Measurements from ENCODE around the gene SLC26A6. TPM values are rescaled to one million over a fixed set of nuclear protein-coding genes. Genes with fewer than 3 reads are reported as not detected.

Gene SLC26A6
- total RNA-seq, 5 donors from 2014 or later (not counting 1 experiment from before 2014, with no cell fraction given): 16.2 to 36.4 (median 29.2) TPM

GRCh38 chr3:48588230-48588629 lies 47.0 kb downstream of the SLC26A6 start:
- POLR2A ChIA-PET: no interaction called here
- H3K27me3 Mint-ChIP-seq: peaks cover 32 to 45% of the 10 kb centered on the region in 2 donors
- H3K4me1 Mint-ChIP-seq: no peaks in the 10 kb centered on the region
- no peak overlapping the region for H3K27ac Mint-ChIP-seq
- no peaks in the 10 kb centered on the region for H3K9me3 Mint-ChIP-seq
- CTCF ChIA-PET: no interaction called here
- Histone ChIP-seq H3K27me3 (replicated peaks in 1 of 2; ENCODE audit: control insufficient read depth in 2 of 2, extremely low read depth in 1 of 2, insufficient read depth in 2 of 2, low read length in 1 of 2) (peaks cover 0 to 74% of the 10 kb centered on the region in 2 experiments), H3K4me3 (ENCODE audit: control insufficient read depth in 1 of 2, extremely low read depth in 1 of 2, low read length in 1 of 2) (no peak overlapping the region), H3K27ac (ENCODE audit: low read length) (no peak overlapping the region), H3K4me1 (ENCODE audit: control insufficient read depth in 1 of 2, extremely low read depth in 1 of 2, insufficient read depth in 2 of 2, low read length in 2 of 2) (peaks cover 0 to 2% of the 10 kb centered on the region in 2 experiments), H3K9me3 (no peaks in the 10 kb centered on the region), H3K36me3 (ENCODE audit: control insufficient read depth in 2 of 2, extremely low read depth in 1 of 2, insufficient read depth in 1 of 2, low read length in 1 of 2) (no peaks in the 10 kb centered on the region)
- whole genome bisulfite sequencing (ENCODE audit: insufficient coverage): 62% methylated on average over 15 of the region's 15 CpGs
- no peaks in the 10 kb centered on the region for H3K36me3 Mint-ChIP-seq
- DNase-seq: no peak
- ATAC-seq (replicated peaks in 1 of 4): no peak
- H3K4me3 Mint-ChIP-seq: no peak overlapping the region

GRCh38 chr3:48587686-48588085 lies 47.6 kb downstream of the SLC26A6 start:
- H3K27me3 ChIP-seq (replicated peaks in 1 of 2; ENCODE audit: control insufficient read depth in 2 of 2, extremely low read depth in 1 of 2, insufficient read depth in 2 of 2, low read length in 1 of 2): peaks cover 0 to 68% of the 10 kb centered on the region in 2 experiments
- H3K27ac Mint-ChIP-seq: no peak overlapping the region
- H3K27me3 Mint-ChIP-seq: peaks cover 30 to 40% of the 10 kb centered on the region in 2 donors
- ChIA-PET POLR2A (no interaction called here), CTCF (no interaction called here)
- peaks cover 0 to 2% of the 10 kb centered on the region in 2 experiments for H3K4me1 ChIP-seq (ENCODE audit: control insufficient read depth in 1 of 2, extremely low read depth in 1 of 2, insufficient read depth in 2 of 2, low read length in 2 of 2)
- no peak overlapping the region for H3K27ac ChIP-seq (ENCODE audit: low read length)
- no peak for DNase-seq
- H3K36me3 ChIP-seq (ENCODE audit: control insufficient read depth in 2 of 2, extremely low read depth in 1 of 2, insufficient read depth in 1 of 2, low read length in 1 of 2): no peaks in the 10 kb centered on the region
- 83% methylated on average over 9 of the region's 11 CpGs for whole genome bisulfite sequencing (ENCODE audit: insufficient coverage)
- H3K9me3 ChIP-seq: no peaks in the 10 kb centered on the region
- ATAC-seq (replicated peaks in 1 of 4): no peak
- no peaks in the 10 kb centered on the region for H3K4me1 Mint-ChIP-seq
- no peaks in the 10 kb centered on the region for H3K9me3 Mint-ChIP-seq
- H3K4me3 Mint-ChIP-seq: no peak overlapping the region
- no peak overlapping the region for H3K4me3 ChIP-seq (ENCODE audit: control insufficient read depth in 1 of 2, extremely low read depth in 1 of 2, low read length in 1 of 2)
- H3K36me3 Mint-ChIP-seq: no peaks in the 10 kb centered on the region

GRCh38 chr3:48585411-48585810 lies 49.9 kb downstream of the SLC26A6 start:
- H3K4me3 Mint-ChIP-seq: no peak overlapping the region
- Histone ChIP-seq H3K9me3 (no peaks in the 10 kb centered on the region), H3K27ac (ENCODE audit: low read length) (no peak overlapping the region), H3K36me3 (ENCODE audit: control insufficient read depth in 2 of 2, extremely low read depth in 1 of 2, insufficient read depth in 1 of 2, low read length in 1 of 2) (no peaks in the 10 kb centered on the region), H3K4me3 (ENCODE audit: control insufficient read depth in 1 of 2, extremely low read depth in 1 of 2, low read length in 1 of 2) (no peak overlapping the region), H3K4me1 (ENCODE audit: control insufficient read depth in 1 of 2, extremely low read depth in 1 of 2, insufficient read depth in 2 of 2, low read length in 2 of 2) (peaks cover 0 to 2% of the 10 kb centered on the region in 2 experiments), H3K27me3 (replicated peaks in 1 of 2; ENCODE audit: control insufficient read depth in 2 of 2, extremely low read depth in 1 of 2, insufficient read depth in 2 of 2, low read length in 1 of 2) (peaks cover 0 to 55% of the 10 kb centered on the region in 2 experiments)
- ATAC-seq (replicated peaks in 1 of 4): no peak
- no peak overlapping the region for H3K27ac Mint-ChIP-seq
- ChIA-PET CTCF (no interaction called here), POLR2A (no interaction called here)
- H3K36me3 Mint-ChIP-seq: no peaks in the 10 kb centered on the region
- H3K27me3 Mint-ChIP-seq: peaks cover 19 to 26% of the 10 kb centered on the region in 2 donors
- no peaks in the 10 kb centered on the region for H3K4me1 Mint-ChIP-seq
- H3K9me3 Mint-ChIP-seq: no peaks in the 10 kb centered on the region
- 80% methylated on average over 3 of the region's 8 CpGs for WGBS (ENCODE audit: insufficient coverage)
- no peak for DNase-seq

GRCh38 chr3:48584836-48585235 lies 50.4 kb downstream of the SLC26A6 start:
- Histone ChIP-seq H3K4me3 (ENCODE audit: control insufficient read depth in 1 of 2, extremely low read depth in 1 of 2, low read length in 1 of 2) (no peak overlapping the region), H3K36me3 (ENCODE audit: control insufficient read depth in 2 of 2, extremely low read depth in 1 of 2, insufficient read depth in 1 of 2, low read length in 1 of 2) (no peaks in the 10 kb centered on the region), H3K27ac (ENCODE audit: low read length) (no peak overlapping the region), H3K4me1 (ENCODE audit: control insufficient read depth in 1 of 2, extremely low read depth in 1 of 2, insufficient read depth in 2 of 2, low read length in 2 of 2) (peaks cover 0 to 2% of the 10 kb centered on the region in 2 experiments), H3K27me3 (replicated peaks in 1 of 2; ENCODE audit: control insufficient read depth in 2 of 2, extremely low read depth in 1 of 2, insufficient read depth in 2 of 2, low read length in 1 of 2) (peaks cover 0 to 51% of the 10 kb centered on the region in 2 experiments), H3K9me3 (no peaks in the 10 kb centered on the region)
- Mint-ChIP-seq H3K36me3 (no peaks in the 10 kb centered on the region), H3K4me1 (no peaks in the 10 kb centered on the region), H3K9me3 (no peaks in the 10 kb centered on the region), H3K27ac (no peak overlapping the region), H3K27me3 (peaks cover 17 to 24% of the 10 kb centered on the region in 2 donors), H3K4me3 (no peak overlapping the region)
- CTCF ChIA-PET: no interaction called here
- DNase-seq: no peak
- no peak for ATAC-seq (replicated peaks in 1 of 4)
- WGBS (ENCODE audit: insufficient coverage): 40% methylated on average over 1 of the region's 9 CpGs
- POLR2A ChIA-PET: no interaction called here

GRCh38 chr3:48581621-48582481 lies 53.4 kb downstream of the SLC26A6 start:
- Histone ChIP-seq H3K27ac (ENCODE audit: low read length) (no peak overlapping the region), H3K9me3 (no peaks in the 10 kb centered on the region), H3K36me3 (ENCODE audit: control insufficient read depth in 2 of 2, extremely low read depth in 1 of 2, insufficient read depth in 1 of 2, low read length in 1 of 2) (no peaks in the 10 kb centered on the region), H3K4me1 (ENCODE audit: control insufficient read depth in 1 of 2, extremely low read depth in 1 of 2, insufficient read depth in 2 of 2, low read length in 2 of 2) (no peaks in the 10 kb centered on the region), H3K4me3 (ENCODE audit: control insufficient read depth in 1 of 2, extremely low read depth in 1 of 2, low read length in 1 of 2) (no peak overlapping the region), H3K27me3 (replicated peaks in 1 of 2; ENCODE audit: control insufficient read depth in 2 of 2, extremely low read depth in 1 of 2, insufficient read depth in 2 of 2, low read length in 1 of 2) (peaks cover 0 to 29% of the 10 kb centered on the region in 2 experiments)
- H3K4me1 Mint-ChIP-seq: no peaks in the 10 kb centered on the region
- DNase-seq (no peak), ATAC-seq (replicated peaks in 1 of 4) (no peak)
- peaks cover 0 to 3% of the 10 kb centered on the region in 2 donors for H3K27me3 Mint-ChIP-seq
- H3K27ac Mint-ChIP-seq: no peak overlapping the region
- H3K36me3 Mint-ChIP-seq: no peaks in the 10 kb centered on the region
- no peaks in the 10 kb centered on the region for H3K9me3 Mint-ChIP-seq
- H3K4me3 Mint-ChIP-seq: no peak overlapping the region
- ChIA-PET CTCF (interaction anchor here in 1 of 2 donors (0.6 kb wide), 1 partner anchor 75 kb away, joined by 4 read pairs; no protein-coding TSS in a partner anchor), POLR2A (no interaction called here)
- WGBS (ENCODE audit: insufficient coverage): 100% methylated on average over 5 of the region's 14 CpGs

GRCh38 chr3:48576647-48577046 lies 58.6 kb downstream of the SLC26A6 start:
- WGBS (ENCODE audit: insufficient coverage): 75% methylated on average over 2 of the region's 4 CpGs
- Histone ChIP-seq H3K4me1 (ENCODE audit: control insufficient read depth in 1 of 2, extremely low read depth in 1 of 2, insufficient read depth in 2 of 2, low read length in 2 of 2) (no peaks in the 10 kb centered on the region), H3K36me3 (ENCODE audit: control insufficient read depth in 2 of 2, extremely low read depth in 1 of 2, insufficient read depth in 1 of 2, low read length in 1 of 2) (no peaks in the 10 kb centered on the region), H3K27ac (ENCODE audit: low read length) (no peak overlapping the region), H3K9me3 (no peaks in the 10 kb centered on the region), H3K27me3 (replicated peaks in 1 of 2; ENCODE audit: control insufficient read depth in 2 of 2, extremely low read depth in 1 of 2, insufficient read depth in 2 of 2, low read length in 1 of 2) (peaks cover 0 to 14% of the 10 kb centered on the region in 2 experiments), H3K4me3 (ENCODE audit: control insufficient read depth in 1 of 2, extremely low read depth in 1 of 2, low read length in 1 of 2) (no peak overlapping the region)
- CTCF ChIA-PET: no interaction called here
- H3K9me3 Mint-ChIP-seq: no peaks in the 10 kb centered on the region
- no peak for ATAC-seq (replicated peaks in 1 of 4)
- no peak overlapping the region for H3K27ac Mint-ChIP-seq
- no peaks in the 10 kb centered on the region for H3K4me1 Mint-ChIP-seq
- DNase-seq: no peak
- H3K36me3 Mint-ChIP-seq: no peaks in the 10 kb centered on the region
- H3K27me3 Mint-ChIP-seq: no peaks in the 10 kb centered on the region
- POLR2A ChIA-PET: no interaction called here
- H3K4me3 Mint-ChIP-seq: no peak overlapping the region

All from T-cell (primary cell).